Sigmoid colon (tissue), 3 donors: ENCODE measurements around the gene TRUB1.

ENCODE experiments used
- CTCF ChIP-seq, 4 experiments: fragments of 450-650 bp in 3 of 4; fragments of 200-600 bp in 1 of 4; IDR thresholded peaks; one replicate each; pipeline ENCODE4 v1.5.1; 2016 to 2019; ENCODE audit warnings: antibody characterized with exemption in 4 of 4, mild to moderate bottlenecking in 3 of 4, moderate library complexity in 2 of 4
- POLR2A ChIP-seq, 2 donors: fragments of 450-650 bp; IDR thresholded peaks; one replicate each; pipeline ENCODE4 v1.6.1; 2016; ENCODE audit warnings: antibody characterized with exemption in 2 of 2, mild to moderate bottlenecking in 2 of 2, moderate library complexity in 2 of 2

- TF ChIP-seq CTCF (IDR thresholded peaks at IDR 0.05) (no peak), POLR2A (IDR thresholded peaks at IDR 0.05) (no peak)
These were observed 43.1 kb upstream of the TRUB1 start for GRCh38 chr10:114894911-114895310.
